ENCODE measurements around the gene EPHA4.

The EPHA4 gene

DNA sequence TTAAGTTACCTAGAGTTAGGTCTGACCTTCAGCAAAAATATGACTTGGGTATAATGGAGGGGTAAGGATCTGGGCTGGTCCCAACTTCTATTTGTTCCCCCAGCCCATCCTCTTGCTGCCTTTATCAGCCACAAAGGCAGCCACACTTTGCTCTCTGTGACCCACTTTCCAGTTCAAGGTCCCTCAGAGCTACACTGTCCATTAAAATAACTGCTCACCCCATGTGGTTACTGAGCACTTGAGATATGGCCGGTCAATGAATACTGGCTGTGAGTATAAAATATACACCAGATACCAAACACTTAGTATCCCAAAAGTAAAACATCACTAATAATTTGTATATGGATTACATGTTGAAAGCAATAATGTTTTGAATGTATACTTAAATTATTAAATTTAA lies 67.2 kb downstream of the EPHA4 start:
- no peak for DNase-seq (ENCODE audit: low read depth in 2 of 2)

DNA sequence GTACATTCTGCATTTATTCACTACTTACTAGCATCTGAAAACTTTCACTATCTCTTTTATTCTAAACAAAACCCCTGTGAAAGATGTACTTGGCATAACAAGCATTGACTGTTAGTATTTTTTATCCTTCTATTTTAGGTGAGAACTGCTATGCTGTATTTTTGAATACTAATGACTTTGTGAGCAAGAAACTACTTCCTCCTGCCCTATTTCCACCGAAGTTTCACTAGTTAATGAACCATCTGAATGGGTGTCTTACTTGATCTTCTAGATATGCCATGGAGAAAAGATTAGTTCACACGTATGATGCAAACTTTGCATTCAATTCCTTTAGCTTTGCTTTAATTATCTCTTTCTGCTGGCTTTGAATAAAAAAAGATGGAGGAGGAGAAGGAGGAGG lies 68.1 kb downstream of the EPHA4 start:
- DNase-seq (ENCODE audit: low read depth in 2 of 2), result no peak

DNA sequence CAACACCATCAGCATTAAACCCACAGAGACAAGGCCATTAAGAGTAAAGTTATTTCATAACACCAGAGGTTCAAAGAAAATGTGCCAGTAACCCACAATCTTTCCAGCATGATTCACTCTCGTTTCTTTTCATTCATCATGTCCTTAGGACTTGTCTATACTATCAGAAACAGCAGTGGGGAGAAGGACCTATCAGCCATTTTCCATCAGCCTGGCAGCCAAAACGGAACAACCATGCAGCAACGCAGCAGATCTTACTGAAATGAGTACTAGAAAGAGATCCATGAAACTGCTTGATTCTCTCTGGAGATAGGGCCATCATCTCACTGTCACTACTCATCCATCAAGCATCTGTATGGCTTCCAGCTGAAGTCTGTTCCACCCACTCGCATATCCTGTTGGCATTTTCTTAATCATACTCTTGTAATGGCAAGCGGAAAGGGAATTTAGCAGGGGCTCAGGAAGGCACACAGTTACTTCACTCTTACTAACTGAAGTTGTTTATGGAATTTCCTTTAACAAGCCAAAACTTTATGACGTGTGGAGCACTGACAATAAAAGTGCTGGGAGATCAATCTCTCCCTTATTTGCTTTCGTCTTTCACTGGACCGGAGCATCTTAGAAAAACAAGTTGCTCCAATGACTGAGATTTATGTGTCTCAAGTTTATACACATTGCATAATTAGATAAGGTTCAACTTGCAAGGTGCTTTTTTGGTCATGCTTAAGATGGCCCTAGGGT lies 69.7 kb downstream of the EPHA4 start:
- no peak for DNase-seq (ENCODE audit: low read depth in 2 of 2)

DNA sequence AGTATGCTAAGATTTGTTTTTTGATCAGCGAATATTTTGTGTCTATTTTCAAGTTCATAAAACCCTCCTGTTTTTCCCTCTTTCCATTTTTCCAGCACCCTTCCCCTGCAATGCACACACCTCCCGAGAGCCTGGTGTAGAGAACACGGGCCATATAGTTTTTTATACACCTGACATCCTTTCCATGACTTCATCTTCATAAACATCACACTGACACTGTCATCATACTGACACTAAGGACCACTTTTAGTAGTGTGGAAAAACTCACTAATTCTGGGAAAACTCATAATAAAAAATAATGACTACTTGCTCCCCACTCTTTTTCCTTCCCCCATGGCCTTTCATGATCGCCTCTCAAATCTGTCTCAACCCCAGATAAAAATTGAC lies 70.2 kb downstream of the EPHA4 start:
- DNase-seq (ENCODE audit: low read depth in 2 of 2), result no peak

DNA sequence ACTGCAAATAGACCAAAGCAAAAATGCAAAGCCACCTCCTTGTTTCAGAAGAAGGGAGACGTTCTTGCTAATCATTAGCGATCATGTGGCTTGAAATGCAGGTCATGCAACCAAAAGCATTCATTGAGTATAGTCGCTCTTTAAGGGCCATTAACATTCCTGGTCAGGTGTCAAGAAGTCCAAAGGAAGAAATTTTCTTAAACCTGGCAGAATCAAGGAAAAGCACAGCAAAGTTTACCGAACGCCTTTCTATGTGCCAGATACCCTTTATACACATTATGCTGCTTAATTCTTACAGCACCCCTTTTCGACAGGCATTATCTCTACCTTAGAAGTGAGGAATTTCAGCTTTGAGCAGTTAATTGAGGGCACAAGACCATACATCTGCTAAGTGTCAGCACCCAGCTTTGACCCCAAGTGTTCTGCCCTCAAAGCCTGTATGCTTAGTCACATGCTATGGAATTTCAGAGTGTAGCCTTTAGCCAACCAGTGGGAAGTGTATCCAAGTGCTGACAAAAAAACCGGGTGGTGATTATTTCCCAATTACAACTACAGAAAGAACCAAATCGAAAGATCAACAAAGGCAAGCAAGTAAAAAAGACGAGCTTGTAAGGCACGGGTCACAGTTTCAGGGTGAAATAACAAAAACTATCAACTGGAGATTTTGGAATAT lies 70.8 kb downstream of the EPHA4 start:
- DNase-seq (ENCODE audit: low read depth in 2 of 2), result no peak

DNA sequence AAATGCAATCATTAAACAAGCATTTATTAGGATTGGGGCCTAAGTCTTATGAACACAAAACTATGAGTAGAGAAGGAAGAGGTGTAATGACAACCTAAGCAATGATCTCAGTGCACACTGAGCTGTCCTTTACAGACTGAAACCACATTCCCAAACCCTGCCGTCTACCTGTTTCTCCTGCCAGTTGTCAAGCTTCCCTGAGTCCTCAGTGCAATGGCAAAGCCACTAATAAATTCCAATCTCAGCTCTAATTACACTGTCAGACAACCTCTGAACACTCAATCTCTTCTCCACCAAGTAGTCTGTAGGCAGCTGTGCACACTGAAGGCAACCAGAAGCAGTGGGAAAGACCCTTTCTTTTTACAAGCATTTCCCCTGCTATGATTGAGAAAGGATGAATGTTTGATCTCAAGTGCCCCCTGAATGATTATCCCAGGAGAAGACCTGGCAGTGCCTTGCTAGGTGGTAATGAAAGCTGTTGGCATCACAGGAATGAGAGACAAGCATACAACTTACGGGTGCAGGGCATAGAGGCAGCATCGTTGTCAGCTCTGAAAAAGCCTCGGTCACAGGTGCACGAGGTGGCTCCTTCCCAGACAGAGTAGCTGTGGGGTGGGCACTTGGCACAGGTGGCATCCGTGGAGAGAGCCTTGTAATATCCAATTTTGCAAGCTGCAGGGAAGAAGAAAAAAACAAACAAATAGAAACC lies 71.4 kb downstream of the EPHA4 start:
- DNase-seq (ENCODE audit: low read depth in 2 of 2), result no peak

DNA sequence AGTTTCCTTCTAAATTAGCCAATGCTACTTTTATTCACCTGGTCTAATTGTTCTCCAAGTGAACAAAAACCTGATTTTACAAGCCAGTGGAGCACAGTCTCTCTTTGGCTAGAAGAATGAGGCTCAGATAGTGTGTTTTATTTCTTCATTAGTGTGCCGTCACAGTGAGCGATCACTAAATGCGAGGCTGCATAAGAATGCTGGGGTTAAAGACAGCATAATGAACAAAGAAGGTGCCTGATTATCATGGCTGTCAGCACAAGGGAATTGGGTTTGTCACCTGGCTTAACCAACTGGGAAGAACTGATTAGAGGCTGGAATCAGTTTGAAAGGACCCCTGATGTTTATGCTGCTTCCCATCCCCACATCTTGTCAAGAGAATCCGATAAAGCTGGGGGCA lies 76.4 kb downstream of the EPHA4 start:
- DNase-seq (ENCODE audit: low read depth in 2 of 2), result no peak

DNA sequence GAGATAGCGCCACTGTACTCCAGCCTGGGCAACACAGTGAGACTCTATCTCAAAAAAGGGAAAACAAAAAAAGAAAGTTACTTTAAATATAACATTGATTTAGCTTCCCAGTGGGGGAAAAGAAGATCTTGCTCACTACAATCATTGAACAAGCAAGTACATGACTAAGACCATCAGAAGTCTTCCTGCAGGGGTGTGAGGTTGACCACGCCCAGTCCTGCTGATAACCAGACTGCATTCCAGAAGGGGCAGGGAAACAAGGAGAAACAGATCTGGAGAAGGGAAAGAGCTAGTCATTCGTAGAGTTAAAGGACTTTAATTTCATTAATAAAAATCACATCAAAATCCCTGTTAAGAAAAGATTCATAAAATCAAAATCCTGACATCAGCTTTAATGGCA lies 77.5 kb downstream of the EPHA4 start:
- no peak for DNase-seq (ENCODE audit: low read depth in 2 of 2)

DNA sequence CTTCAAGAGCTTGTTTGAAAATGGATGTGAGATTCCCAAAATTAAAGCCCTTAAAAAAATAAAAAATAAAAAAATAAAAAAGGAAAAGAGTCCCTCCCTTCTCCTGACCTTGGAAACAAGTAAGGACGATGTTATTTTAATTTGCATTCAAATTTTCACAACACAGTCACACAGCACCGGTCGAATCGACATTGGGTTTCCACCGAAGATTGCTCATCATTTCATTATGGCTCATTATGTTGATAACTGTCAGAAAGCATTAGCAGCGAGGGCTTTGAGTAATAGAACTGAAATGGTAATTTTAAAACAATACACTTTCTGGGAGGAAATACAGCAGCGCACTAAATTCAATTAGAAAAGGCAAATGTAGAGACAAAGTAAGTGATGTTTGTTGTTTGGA lies 78.7 kb downstream of the EPHA4 start:
- DNase-seq (ENCODE audit: low read depth in 2 of 2), result no peak

DNA sequence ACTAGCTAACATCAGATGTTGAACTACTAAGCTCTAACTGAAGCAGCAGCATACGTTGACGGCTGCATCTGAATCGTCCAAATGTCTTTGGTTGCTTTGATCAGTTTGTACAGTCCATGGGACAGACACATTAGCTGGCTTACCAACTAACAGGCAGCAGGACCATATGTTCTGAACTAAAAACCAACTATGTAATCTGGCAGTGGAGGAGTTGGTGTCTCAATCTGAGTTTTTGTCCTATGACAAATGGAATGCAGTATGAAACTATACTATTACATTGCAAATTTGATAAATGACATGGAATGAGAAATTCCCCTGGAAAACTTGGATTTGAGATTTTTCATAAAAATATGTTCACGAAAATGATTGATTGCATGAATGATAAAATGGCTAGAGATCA lies 79.5 kb downstream of the EPHA4 start:
- DNase-seq (ENCODE audit: low read depth in 2 of 2), result no peak

DNA sequence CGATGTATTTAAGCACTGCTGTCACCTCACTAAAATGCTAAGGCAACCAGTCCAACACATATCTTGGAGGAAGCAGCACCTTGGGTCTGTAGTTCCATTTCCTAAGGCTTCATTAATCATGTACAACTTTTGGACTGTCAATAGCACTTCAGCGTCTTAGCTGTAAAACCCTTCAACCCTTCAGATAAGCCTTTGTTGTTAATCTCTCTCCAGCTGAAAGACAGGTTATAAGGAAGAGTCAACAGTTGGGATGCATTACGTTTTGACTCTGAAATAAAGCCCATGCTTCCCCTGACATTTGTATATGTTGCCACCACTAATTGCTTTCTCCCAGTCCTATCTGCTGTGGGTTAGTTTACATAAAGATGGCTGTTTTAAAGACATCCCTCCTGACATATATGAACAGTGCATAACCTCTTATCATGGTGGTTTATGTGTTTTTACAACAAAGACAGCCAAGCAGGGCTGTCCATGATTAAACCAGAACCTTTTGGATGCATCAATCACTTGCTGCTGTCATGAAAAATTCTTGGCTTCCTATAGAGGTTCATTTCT lies 81.5 kb downstream of the EPHA4 start:
- DNase-seq (ENCODE audit: low read depth in 2 of 2), result no peak

DNA sequence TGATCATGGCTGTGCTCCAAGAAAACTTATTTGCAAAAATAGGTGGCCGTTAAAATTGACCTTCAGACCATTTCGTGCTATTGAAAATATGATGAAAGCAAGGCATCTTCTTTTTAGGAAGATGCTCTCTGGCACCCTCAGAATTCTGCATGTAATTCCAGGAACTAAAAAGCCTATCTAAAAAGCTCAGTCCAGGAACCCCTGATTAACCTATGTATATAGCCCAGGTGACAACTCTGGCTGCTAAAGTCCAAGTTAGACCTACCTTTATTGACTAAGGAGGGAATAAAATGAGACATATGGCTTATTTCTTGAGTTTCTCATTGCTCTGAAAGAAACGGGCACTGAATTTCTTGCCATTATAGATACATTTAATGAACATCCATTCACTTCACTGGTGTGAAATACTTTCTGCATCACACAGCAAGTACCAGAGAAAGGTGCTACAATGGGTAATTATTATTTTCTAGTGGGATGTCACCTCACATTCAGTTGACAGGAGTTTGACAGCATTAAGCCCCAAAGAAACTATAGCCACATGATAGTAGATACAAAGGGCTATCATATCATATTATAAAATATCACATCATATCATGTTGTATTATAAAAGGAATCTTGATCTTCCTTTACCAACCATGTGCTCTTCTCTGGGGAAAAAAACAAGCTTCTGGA lies 83.8 kb downstream of the EPHA4 start:
- no peak for DNase-seq (ENCODE audit: low read depth in 2 of 2)

DNA sequence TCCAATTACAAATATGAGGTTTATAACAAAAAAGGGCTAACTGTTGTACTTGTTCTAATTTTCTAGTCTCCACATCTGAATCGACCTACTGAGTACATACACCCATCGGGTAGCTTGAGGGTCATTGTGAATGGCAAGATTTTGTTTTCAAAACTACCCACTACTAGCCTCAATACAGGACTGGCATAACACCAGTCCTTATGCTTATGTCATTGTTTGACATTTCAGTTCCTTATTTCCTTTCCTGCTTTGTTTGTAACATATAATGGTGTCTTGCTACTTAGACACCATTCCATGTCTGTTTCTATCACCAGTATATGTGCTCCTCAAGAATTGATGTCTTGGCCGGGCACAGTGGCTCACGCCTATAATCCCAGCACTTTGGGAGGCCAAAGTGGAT lies 86.0 kb downstream of the EPHA4 start:
- DNase-seq (ENCODE audit: low read depth in 2 of 2), result no peak

DNA sequence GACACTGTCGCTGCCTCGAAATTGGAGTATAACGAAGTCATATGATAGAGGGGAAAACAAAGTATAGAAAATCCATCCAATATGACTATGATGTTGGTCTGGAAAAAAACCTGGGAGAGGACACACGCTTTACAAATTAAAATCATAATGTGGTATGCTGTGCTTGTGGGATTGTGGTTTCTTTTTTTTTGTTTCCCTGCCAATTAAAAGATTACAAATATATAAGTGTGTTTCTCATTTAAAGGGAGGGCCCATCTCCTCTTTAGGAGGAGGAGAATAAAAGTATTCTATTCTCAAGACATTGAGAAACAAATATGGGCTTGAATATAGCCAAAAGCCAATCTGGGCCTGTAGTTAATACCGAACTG lies 86.6 kb downstream of the EPHA4 start:
- DNase-seq (ENCODE audit: low read depth in 2 of 2), result peak; percentile 70 to 74

DNA sequence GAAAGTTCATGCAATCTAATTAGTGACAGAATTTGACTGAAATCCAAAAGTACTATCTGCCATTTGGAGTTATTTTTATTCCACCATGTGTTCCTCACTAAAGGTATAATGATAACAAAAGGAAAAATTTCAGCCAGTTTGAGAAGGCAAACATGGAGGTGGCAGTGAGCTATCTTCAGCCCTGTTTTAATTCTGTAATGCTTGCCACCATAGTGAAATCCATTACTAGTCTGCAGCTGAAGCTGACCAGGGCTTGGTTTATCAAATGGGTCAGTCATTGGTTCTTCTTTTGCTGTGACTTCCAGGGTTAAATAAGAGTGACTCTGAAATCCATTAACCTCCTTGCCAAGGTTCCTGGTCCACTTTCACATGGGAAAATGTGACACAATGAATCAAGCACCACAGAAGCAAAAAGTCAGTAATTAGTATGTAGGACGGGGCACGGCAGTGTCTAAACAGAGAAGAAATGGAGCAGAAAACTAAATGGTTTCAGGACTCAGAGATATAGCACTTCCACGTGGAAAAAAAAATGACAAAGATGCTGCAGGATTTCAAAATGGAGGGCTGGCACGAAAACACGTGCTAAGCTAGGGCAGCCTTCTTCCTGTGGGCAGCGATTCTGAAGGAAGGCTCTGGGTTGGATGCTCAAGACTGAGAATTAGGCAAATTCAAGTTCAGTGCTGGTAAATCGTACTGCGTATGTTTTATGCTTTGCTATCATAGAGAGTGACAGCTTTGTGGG lies 87.2 kb downstream of the EPHA4 start:
- DNase-seq (ENCODE audit: low read depth in 2 of 2), result no peak

DNA sequence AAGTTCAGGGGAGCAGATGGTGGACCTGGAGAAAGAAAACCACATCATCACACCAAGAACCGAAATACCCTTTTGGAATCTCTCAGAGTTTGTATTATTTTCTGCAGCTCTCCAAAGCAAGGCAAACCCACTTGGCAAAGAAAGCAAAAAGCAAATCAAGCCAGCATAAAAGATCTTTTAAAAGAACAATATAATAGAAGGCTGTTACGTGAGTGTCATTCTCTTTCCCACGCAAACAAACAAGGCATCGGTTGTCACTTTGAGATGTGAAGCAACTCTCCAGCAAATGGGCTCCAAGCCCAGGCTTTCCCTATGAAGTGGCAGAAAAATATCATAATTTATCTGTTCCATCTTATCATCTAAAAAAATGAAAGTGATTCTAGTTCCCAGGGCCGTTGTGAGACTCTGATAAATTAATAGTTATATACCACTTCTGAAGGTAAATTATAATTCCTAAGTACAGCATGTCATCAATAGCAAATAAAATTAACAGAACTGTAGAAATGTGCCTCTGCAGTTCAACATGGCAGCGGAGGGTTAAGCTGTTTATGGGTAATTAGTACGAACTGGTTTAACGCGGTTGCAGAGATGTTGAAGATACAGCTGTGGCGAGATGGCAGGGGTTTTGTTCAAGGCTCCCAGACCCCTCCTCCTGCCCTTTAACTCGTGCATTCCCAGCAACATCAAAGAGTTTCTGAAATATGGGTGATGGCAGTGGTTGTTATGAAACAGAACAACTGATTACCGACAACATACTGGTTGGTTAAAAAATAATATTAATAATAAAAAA lies 89.2 kb downstream of the EPHA4 start:
- DNase-seq (ENCODE audit: low read depth in 2 of 2), result no peak

DNA sequence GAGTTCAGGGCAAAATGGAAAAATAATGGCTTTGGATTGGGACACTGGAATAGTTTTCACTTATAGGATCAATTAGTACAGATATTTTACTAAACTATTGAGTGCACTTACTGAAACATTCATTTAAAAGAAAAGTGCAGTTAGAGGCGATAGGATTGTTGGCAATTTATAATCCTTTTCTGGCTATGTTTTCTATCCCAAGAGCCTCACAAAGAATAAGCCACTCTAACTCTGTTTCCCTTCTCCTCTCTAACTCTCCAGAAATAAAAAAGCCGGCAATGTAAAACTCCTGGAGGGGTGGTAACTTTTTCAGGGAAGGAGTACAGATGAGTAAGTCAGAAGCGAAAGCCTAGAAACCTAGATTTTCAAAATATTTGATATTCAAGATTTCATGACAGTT lies 91.3 kb downstream of the EPHA4 start:
- no peak for DNase-seq (ENCODE audit: low read depth in 2 of 2)

DNA sequence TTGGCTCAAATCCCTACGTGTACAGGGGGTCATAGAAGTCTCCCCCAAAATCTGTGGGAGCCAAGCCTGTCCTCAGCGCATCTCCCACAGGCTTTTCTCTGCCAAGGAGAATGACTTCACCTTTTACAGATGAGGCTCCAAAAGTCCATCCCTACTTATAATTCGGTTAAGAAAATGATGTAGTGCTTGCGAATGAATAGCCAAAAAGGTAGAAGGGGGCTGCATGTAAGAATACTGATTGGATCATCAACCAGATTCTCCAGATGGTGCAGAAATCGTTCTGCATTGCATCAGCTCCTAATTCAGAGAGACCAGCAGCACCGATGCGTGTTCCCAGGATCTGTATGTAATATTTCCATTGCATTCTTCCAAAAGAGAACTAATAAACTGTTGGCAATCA lies 91.9 kb downstream of the EPHA4 start:
- DNase-seq (ENCODE audit: low read depth in 2 of 2), result peak in 1 of 2 experiments; percentile 38

DNA sequence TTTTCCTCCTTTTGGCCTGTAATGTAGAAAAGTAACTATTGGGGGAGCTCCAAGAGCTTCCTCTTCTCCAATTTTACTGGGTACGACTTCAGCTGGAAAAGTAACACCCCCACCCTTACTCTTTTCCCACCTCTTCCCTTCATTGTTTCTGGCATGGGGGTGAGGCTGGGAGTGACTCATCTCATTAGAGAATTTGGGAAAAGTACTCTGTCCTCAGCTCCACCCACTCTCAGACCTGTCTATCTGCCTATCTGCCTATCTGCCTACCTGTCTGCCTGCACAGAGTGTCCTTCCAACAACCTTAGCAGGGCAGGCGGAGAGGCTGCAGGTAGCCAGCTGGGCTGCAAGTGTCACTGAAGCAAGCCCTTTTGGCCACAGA lies 93.6 kb downstream of the EPHA4 start:
- DNase-seq (ENCODE audit: low read depth in 2 of 2), result no peak

DNA sequence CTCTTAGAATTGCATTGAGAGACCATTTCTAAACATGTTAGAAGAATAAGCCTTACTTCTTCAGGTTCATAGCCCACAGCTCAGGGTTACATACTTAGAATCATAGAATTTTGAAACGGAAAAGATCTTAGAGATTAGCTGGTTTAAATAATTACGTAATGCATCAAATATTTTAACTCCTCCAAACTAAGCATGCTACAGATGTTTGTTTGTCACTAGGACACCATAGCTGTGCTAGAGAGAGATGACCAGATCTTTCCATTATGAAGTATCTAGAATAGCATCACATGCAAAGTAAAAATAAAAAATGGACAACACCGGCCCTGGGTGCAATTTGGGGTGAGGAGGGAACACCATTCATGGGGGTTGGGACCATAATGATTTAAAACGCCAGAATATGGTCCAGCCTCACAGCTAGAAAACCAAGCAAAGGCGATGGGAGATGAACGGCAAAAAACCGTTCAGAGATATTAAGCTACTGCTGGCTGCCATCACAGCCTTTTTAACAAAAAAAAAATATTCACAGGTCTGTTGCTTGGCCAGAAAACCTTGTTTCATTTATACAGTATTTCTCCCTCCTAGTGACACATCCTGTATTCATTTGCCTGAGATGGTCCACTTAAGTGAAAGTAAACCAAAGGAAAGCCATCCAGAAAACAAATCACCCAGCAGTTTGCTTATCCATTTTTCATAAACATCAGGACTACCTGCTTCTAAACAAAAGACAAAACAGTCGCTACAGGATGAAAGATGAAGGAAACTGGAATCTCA lies 94.2 kb downstream of the EPHA4 start:
- no peak for DNase-seq (ENCODE audit: low read depth in 2 of 2)
